CD14-positive monocyte (primary cell): ENCODE results near the gene WDPCP. TPM values are rescaled to one million over a fixed set of nuclear protein-coding genes. Genes with fewer than 3 reads are reported as not detected.

Source experiments
- DNase-seq, 3 donors: peaks; one replicate each; pipeline ENCODE4 v3.0.0-alpha.2; 2011 to 2022
- H2AFZ ChIP-seq: 2 replicates; pipeline ENCODE4 v1.6.0; 2012; ENCODE audit warnings: mild to moderate bottlenecking, low read depth, low read length, inconsistent platforms; ENCODE audit not compliant: insufficient read depth, poor library complexity, severe bottlenecking
- H3K27ac ChIP-seq, 2 donors: 1 replicate in 1 of 2; 2 replicates in 1 of 2; pipeline ENCODE4 v1.5.1; 2012 to 2013; ENCODE audit warnings: low read length in 2 of 2, control low read depth in 1 of 2, inconsistent platforms in 1 of 2, low read depth in 1 of 2, mild to moderate bottlenecking in 1 of 2
- H3K27me3 ChIP-seq, 2 donors: one replicate each; pipeline versions ENCODE4 v1.6.0 to v1.6.1; 2011 to 2013; ENCODE audit warnings: low read length in 2 of 2; ENCODE audit not compliant: control insufficient read depth in 2 of 2, insufficient read depth in 2 of 2
- H3K36me3 ChIP-seq, 2 donors: replicated peaks in 1 of 2; 1 replicate in 1 of 2; 2 replicates in 1 of 2; pipeline versions ENCODE4 v1.5.1 to v1.6.1; 2012 to 2013; ENCODE audit warnings: low read length in 2 of 2, control low read depth in 1 of 2, inconsistent platforms in 1 of 2, mild to moderate bottlenecking in 1 of 2; ENCODE audit not compliant: insufficient read depth in 2 of 2, control insufficient read depth in 1 of 2
- H3K4me1 ChIP-seq, 2 donors: 1 replicate in 1 of 2; 2 replicates in 1 of 2; pipeline versions ENCODE4 v1.5.1 to v1.6.1; 2012 to 2013; ENCODE audit warnings: low read length in 2 of 2, control low read depth in 1 of 2, inconsistent platforms in 1 of 2, mild to moderate bottlenecking in 1 of 2, moderate library complexity in 1 of 2; ENCODE audit not compliant: insufficient read depth in 2 of 2, control insufficient read depth in 1 of 2
- H3K4me2 ChIP-seq: replicated peaks from 2 replicates; pipeline ENCODE3; 2012; ENCODE audit warnings: low read length, moderate library complexity, mild to moderate bottlenecking; ENCODE audit not compliant: poor library complexity, severe bottlenecking; ENCODE audit errors: extremely low read depth
- H3K4me3 ChIP-seq, 3 experiments: fragments of 200-600 bp in 1 of 3; sonication (generic) in 1 of 3; replicated peaks in 1 of 3; 1 replicate in 2 of 3; 2 replicates in 1 of 3; pipeline ENCODE4 v1.5.1; 2011 to 2013; ENCODE audit warnings: low read length in 3 of 3, mild to moderate bottlenecking in 3 of 3, control low read depth in 2 of 3, low read depth in 2 of 3, inconsistent platforms in 1 of 3, moderate library complexity in 1 of 3
- H3K79me2 ChIP-seq: 2 replicates; pipeline ENCODE4 v1.6.0; 2012; ENCODE audit warnings: mild to moderate bottlenecking, control low read depth, inconsistent platforms, low read length, moderate library complexity; ENCODE audit not compliant: insufficient read depth
- H3K9ac ChIP-seq: 2 replicates; pipeline ENCODE4 v1.6.0; 2017; ENCODE audit warnings: low read length, mild to moderate bottlenecking; ENCODE audit not compliant: insufficient read depth, poor library complexity, severe bottlenecking
- H3K9me3 ChIP-seq, 2 donors: replicated peaks in 1 of 2; 1 replicate in 1 of 2; 2 replicates in 1 of 2; pipeline versions ENCODE4 v1.5.1 to v1.6.1; 2012 to 2013; ENCODE audit warnings: low read length in 2 of 2, control low read depth in 1 of 2; ENCODE audit not compliant: control insufficient read depth in 1 of 2, insufficient read depth in 1 of 2
- H4K20me1 ChIP-seq: 2 replicates; pipeline ENCODE4 v1.6.0; 2012; ENCODE audit warnings: mild to moderate bottlenecking, low read length, control low read depth, moderate library complexity; ENCODE audit not compliant: insufficient read depth
- H3K27ac Mint-ChIP-seq, 7 donors: one replicate each; pipeline ENCODE4 v1.8.0; 2020; ENCODE audit warnings: mild to moderate bottlenecking in 7 of 7, mixed read lengths in 7 of 7, moderate library complexity in 6 of 7, inconsistent platforms in 2 of 7
- H3K27me3 Mint-ChIP-seq, 3 donors: one replicate each; pipeline ENCODE4 v1.8.0; 2021 to 2022; ENCODE audit warnings: low read depth in 3 of 3, mild to moderate bottlenecking in 3 of 3, mixed read lengths in 3 of 3, moderate library complexity in 3 of 3, inconsistent platforms in 1 of 3
- H3K36me3 Mint-ChIP-seq, 2 donors: one replicate each; pipeline ENCODE4 v1.8.0; 2020; ENCODE audit warnings: mixed read lengths in 2 of 2, inconsistent platforms in 1 of 2, mild to moderate bottlenecking in 1 of 2
- H3K4me1 Mint-ChIP-seq: one replicate; pipeline ENCODE4 v1.8.0; 2020; ENCODE audit warnings: mild to moderate bottlenecking, mixed read lengths
- H3K4me3 Mint-ChIP-seq, 2 donors: one replicate each; pipeline ENCODE4 v1.8.0; 2020; ENCODE audit warnings: mild to moderate bottlenecking in 2 of 2, mixed read lengths in 2 of 2, moderate library complexity in 1 of 2
- H3K9me3 Mint-ChIP-seq, 7 donors: one replicate each; pipeline ENCODE4 v1.8.0; 2020 to 2022; ENCODE audit warnings: mixed read lengths in 7 of 7, mild to moderate bottlenecking in 6 of 7, moderate library complexity in 6 of 7, inconsistent platforms in 2 of 7
- WGBS: methylation state at CpG from one replicate; pipeline ENCODE4 v1.1.5; 2013; ENCODE audit warnings: missing lambda C conversion rate; ENCODE audit not compliant: insufficient coverage; 5-methylcytosine and 5-hydroxymethylcytosine counted together
- intact Hi-C, 2 donors: fragments of 100-400 bp; cut with micrococcal nuclease; formaldehyde crosslinking; loops; one replicate each; pipeline versions ENCODE4 v1.15.0 to v1.15.1; 2023
- polyA plus RNA-seq, 3 donors: library from polyadenylated mRNA; depleted of rRNA in 1 of 3; unstranded in 2 of 3; stranded (reverse) in 1 of 3; fragments of 300-500 nt in 2 of 3; fragments of >200 nt in 1 of 3; fragmentation: Illumina TruSeq in 2 of 3; gene quantifications; 1 replicate in 2 of 3; 2 replicates in 1 of 3; pipeline ENCODE4 v1.2.3, GENCODE V29; 2012 to 2021
- TF ChIP-seq, protein P1 (sequence below): fragments of 200-600 bp; IDR thresholded peaks from one replicate; pipeline ENCODE4 v1.8.0; 2022; ENCODE audit warnings: antibody characterized with exemption, mild to moderate bottlenecking

Gene WDPCP
- polyA plus RNA-seq, 3 donors, result 3.3 to 5.2 (median 3.7) TPM

GRCh38 chr2:63189026-63189425 lies 399.3 kb downstream of the WDPCP start:
- no peaks in the 10 kb centered on the region for H4K20me1 ChIP-seq
- H3K27ac Mint-ChIP-seq, result no peak overlapping the region
- intact Hi-C loops, result no loop called here
- H3K9me3 Mint-ChIP-seq, result peaks cover 19 to 32% (median 26%) of the 10 kb centered on the region in 7 donors
- H3K4me1 Mint-ChIP-seq, result no peaks in the 10 kb centered on the region
- TF ChIP-seq, protein P1, sequence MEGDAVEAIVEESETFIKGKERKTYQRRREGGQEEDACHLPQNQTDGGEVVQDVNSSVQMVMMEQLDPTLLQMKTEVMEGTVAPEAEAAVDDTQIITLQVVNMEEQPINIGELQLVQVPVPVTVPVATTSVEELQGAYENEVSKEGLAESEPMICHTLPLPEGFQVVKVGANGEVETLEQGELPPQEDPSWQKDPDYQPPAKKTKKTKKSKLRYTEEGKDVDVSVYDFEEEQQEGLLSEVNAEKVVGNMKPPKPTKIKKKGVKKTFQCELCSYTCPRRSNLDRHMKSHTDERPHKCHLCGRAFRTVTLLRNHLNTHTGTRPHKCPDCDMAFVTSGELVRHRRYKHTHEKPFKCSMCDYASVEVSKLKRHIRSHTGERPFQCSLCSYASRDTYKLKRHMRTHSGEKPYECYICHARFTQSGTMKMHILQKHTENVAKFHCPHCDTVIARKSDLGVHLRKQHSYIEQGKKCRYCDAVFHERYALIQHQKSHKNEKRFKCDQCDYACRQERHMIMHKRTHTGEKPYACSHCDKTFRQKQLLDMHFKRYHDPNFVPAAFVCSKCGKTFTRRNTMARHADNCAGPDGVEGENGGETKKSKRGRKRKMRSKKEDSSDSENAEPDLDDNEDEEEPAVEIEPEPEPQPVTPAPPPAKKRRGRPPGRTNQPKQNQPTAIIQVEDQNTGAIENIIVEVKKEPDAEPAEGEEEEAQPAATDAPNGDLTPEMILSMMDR, result no peak
- no peak overlapping the region for H3K4me3 ChIP-seq
- peaks cover 27 to 34% of the 10 kb centered on the region in 2 donors for H3K9me3 ChIP-seq
- H3K27ac ChIP-seq, result no peak overlapping the region
- H3K9ac ChIP-seq, result no peak overlapping the region
- no peak overlapping the region for H2AFZ ChIP-seq
- no peaks in the 10 kb centered on the region for H3K36me3 Mint-ChIP-seq
- no peak overlapping the region for H3K4me2 ChIP-seq
- peaks cover 0 to 2% (median 0%) of the 10 kb centered on the region in 3 donors for H3K27me3 Mint-ChIP-seq
- H3K4me3 Mint-ChIP-seq, result no peak overlapping the region
- H3K4me1 ChIP-seq, result no peaks in the 10 kb centered on the region
- no peaks in the 10 kb centered on the region for H3K79me2 ChIP-seq
- 69% methylated on average over 4 of the region's 4 CpGs for WGBS
- H3K27me3 ChIP-seq, result no peaks in the 10 kb centered on the region
- DNase-seq, result no peak
- no peaks in the 10 kb centered on the region for H3K36me3 ChIP-seq

DNA sequence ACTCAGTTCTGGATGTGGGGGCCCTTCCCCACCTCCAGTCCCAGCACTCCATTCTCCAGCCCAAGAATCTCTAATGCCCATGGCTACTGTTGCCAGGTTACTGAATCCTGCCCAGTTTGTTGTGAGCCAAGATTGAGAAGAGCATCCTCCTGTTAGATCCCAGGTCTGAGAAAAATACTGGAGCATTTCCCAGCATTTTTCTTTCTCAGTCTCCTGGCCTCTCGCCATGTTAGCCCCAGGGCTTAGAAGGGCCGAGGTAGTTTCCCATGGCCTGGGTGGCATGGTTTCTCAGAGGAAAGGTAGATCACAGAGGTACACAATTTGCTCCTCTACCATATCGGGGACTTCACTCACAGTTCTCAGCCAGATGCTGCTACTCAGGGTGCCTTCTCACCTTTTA lies 401.9 kb downstream of the WDPCP start:
- H2AFZ ChIP-seq, result no peak overlapping the region
- no CpG with 5 or more reads among the region's 3 CpGs for WGBS
- Mint-ChIP-seq H3K9me3 (peaks cover 22 to 33% (median 28%) of the 10 kb centered on the region in 7 donors), H3K27ac (no peak overlapping the region), H3K36me3 (no peaks in the 10 kb centered on the region), H3K4me3 (no peak overlapping the region), H3K4me1 (no peaks in the 10 kb centered on the region), H3K27me3 (peaks cover 0 to 2% (median 0%) of the 10 kb centered on the region in 3 donors)
- no peak for DNase-seq
- TF ChIP-seq, protein P1, result no peak
- no peaks in the 10 kb centered on the region for H4K20me1 ChIP-seq
- H3K4me2 ChIP-seq, result no peak overlapping the region
- intact Hi-C loops, result no loop called here
- no peak overlapping the region for H3K27ac ChIP-seq
- no peaks in the 10 kb centered on the region for H3K27me3 ChIP-seq
- H3K9me3 ChIP-seq, result peaks cover 27 to 34% of the 10 kb centered on the region in 2 donors
- H3K4me1 ChIP-seq, result no peaks in the 10 kb centered on the region
- no peak overlapping the region for H3K9ac ChIP-seq
- H3K36me3 ChIP-seq, result no peaks in the 10 kb centered on the region
- H3K79me2 ChIP-seq, result no peaks in the 10 kb centered on the region
- H3K4me3 ChIP-seq, result no peak overlapping the region
